Psoas muscle (tissue), 8 donors: ENCODE results near the gene PIGN. TPM values are rescaled to one million over a fixed set of nuclear protein-coding genes. Genes with fewer than 3 reads are reported as not detected.

ENCODE experiments used
- ATAC-seq, 4 donors: fragments of 200-7000 bp; cut with Tn5 transposase; one replicate each; pipeline ENCODE4 v1.9.1; 2020; ENCODE audit warnings: moderate library complexity in 3 of 4, mild to moderate bottlenecking in 2 of 4
- DNase-seq, 2 donors: peaks; one replicate each; pipeline ENCODE4 v3.0.0-alpha.2; 2020
- H3K27ac ChIP-seq: fragments of 200-600 bp; one replicate; pipeline ENCODE4 v1.8.0; 2022
- H3K27me3 ChIP-seq, 3 donors: fragments of 200-600 bp in 1 of 3; one replicate each; pipeline versions ENCODE4 v1.6.1 to v1.8.0; 2013 to 2022; ENCODE audit warnings: low read length in 2 of 3, mild to moderate bottlenecking in 2 of 3, moderate library complexity in 1 of 3; ENCODE audit not compliant: insufficient read depth in 3 of 3
- H3K36me3 ChIP-seq, 2 donors: fragments of 200-600 bp in 1 of 2; one replicate each; pipeline versions ENCODE4 v1.6.1 to v1.8.0; 2013 to 2022; ENCODE audit warnings: low read depth in 1 of 2, mild to moderate bottlenecking in 1 of 2, moderate library complexity in 1 of 2; ENCODE audit not compliant: insufficient read depth in 1 of 2
- H3K4me1 ChIP-seq: fragments of 200-600 bp; one replicate; pipeline ENCODE4 v1.8.0; 2022
- H3K4me3 ChIP-seq: fragments of 200-600 bp; one replicate; pipeline ENCODE4 v1.8.0; 2022; ENCODE audit warnings: mild to moderate bottlenecking
- H3K9me3 ChIP-seq: fragments of 200-600 bp; one replicate; pipeline ENCODE4 v1.8.0; 2022
- WGBS, 3 donors: extraction: QIAGEN DNeasy Blood & Tissue Kit; methylation state at CpG; one replicate each; pipeline versions ENCODE4 v1.1.6 to v1.1.7; 2013; 5-methylcytosine and 5-hydroxymethylcytosine counted together
- intact Hi-C, 2 donors: fragments of 100-400 bp; cut with DNase I; formaldehyde crosslinking; loops; one replicate each; pipeline versions ENCODE4 v1.11.0 to v1.14.2; 2022
- polyA plus RNA-seq, 3 donors: library from polyadenylated mRNA; stranded (reverse); fragments of 200-250 nt; gene quantifications; one replicate each; pipeline ENCODE4 v1.2.3, GENCODE V29; 2013
- total RNA-seq, 4 donors: library from RNA; stranded (reverse); fragmentation: NEBNext Ultra II Directional in 2 of 4; extraction: Animal tissue kit (Norgen Biotek cat#: 25700) in 2 of 4; gene quantifications; one replicate each; pipeline versions ENCODE4 v1.2.1 to v1.2.4, GENCODE V29; 2021 to 2023
- TF ChIP-seq, protein P1 (sequence below): fragments of 200-600 bp; IDR thresholded peaks from one replicate; pipeline ENCODE4 v1.8.0; 2022; ENCODE audit warnings: antibody characterized with exemption
- donor health status: healthy with polysubstance abuse.
- donor health status: DM: no; HTN: no; CAD: no; lungs with moderate emphysema.
- donor health status: Bipolar disorder and iron deficiency.
- donor health status: healthy.
- donor health status: DM: yes; HTN: yes; CAD: no.
- donor health status: DM: no; HTN: no; CAD: no.
- donor health status: DM: no; HTN: no; CAD: no.
- donor health status: DM: yes; HTN: yes; CAD: no.

The PIGN gene
- total and polyA plus RNA-seq, 7 donors: 3.2 to 18.0 (median 9.5) TPM

DNA sequence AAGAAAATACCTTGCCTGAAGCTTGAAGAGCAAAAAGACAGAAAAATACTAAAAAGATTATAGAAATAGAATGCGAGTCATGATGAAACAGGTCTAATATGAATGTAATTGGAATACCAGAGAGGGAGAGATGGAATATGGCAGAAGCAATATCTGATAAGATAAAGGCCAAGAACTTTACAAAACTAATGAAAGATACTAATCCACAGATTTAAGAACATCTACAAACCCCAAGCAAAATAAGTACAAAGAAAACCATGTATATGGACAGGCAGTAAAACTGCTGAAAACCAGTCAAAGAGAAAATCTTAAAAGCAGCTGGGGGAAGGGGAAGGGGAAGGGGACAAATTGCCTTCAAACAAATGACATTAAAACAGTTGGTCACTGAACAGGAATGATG lies 67.0 kb downstream of the PIGN start:
- WGBS, 3 donors: 97 to 100% (median 99%) methylated on average over 1 of the region's 1 CpG

DNA sequence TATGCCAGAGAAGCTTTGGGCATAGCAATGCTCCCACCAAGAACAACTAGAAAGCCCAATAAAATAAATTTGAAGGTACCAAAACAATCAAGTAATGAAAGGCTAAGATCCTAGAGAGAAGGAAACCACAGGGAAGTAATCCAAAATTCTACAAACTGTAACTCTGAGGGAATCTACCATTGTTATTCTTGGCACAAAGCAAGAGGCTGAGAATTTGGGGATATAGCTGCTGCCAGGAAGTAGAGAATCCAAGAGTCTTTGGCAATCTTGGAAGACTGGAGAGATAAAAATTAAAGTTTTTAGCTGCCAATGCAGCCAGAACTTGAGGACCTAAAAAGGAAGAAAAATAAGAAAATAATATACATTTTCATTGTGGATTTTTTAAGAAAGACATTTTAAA lies 68.5 kb downstream of the PIGN start:
- intact Hi-C loops: no loop called here
- Histone ChIP-seq H3K27ac (no peak overlapping the region), H3K4me1 (no peaks in the 10 kb centered on the region), H3K36me3 (no peaks in the 10 kb centered on the region), H3K27me3 (no peaks in the 10 kb centered on the region), H3K4me3 (no peak overlapping the region), H3K9me3 (no peaks in the 10 kb centered on the region)
- DNase-seq: no peak
- no peak for ATAC-seq
- TF ChIP-seq, protein P1, sequence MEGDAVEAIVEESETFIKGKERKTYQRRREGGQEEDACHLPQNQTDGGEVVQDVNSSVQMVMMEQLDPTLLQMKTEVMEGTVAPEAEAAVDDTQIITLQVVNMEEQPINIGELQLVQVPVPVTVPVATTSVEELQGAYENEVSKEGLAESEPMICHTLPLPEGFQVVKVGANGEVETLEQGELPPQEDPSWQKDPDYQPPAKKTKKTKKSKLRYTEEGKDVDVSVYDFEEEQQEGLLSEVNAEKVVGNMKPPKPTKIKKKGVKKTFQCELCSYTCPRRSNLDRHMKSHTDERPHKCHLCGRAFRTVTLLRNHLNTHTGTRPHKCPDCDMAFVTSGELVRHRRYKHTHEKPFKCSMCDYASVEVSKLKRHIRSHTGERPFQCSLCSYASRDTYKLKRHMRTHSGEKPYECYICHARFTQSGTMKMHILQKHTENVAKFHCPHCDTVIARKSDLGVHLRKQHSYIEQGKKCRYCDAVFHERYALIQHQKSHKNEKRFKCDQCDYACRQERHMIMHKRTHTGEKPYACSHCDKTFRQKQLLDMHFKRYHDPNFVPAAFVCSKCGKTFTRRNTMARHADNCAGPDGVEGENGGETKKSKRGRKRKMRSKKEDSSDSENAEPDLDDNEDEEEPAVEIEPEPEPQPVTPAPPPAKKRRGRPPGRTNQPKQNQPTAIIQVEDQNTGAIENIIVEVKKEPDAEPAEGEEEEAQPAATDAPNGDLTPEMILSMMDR: no peak

More for the DNA sequence above, 67.0 kb downstream of the PIGN start:
- intact Hi-C loops: no loop called here
- no peak for ATAC-seq
- Histone ChIP-seq H3K4me1 (no peaks in the 10 kb centered on the region), H3K4me3 (no peak overlapping the region), H3K9me3 (no peaks in the 10 kb centered on the region), H3K36me3 (no peaks in the 10 kb centered on the region), H3K27ac (no peak overlapping the region), H3K27me3 (no peaks in the 10 kb centered on the region)
- TF ChIP-seq, protein P1: no peak
- no peak for DNase-seq

DNA sequence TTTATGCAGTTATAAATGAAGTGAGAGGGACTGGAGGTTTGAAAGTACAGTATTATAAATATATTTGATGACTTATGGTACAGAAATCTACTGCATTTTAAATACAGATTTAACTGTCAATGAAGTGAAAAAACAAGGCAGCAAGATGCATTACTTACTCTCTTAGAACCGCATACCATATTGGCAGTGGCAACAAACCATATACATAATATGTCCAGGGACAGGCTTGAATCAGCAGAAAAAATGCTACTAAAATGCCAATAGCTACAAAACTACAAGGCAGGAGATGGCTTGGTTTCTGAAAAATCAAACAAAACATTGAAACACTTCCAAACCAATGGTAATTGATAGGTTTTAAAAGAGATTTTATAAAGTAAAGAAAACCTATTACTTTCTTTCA lies 77.2 kb downstream of the PIGN start:
- Histone ChIP-seq H3K27ac (no peak overlapping the region), H3K9me3 (no peaks in the 10 kb centered on the region), H3K36me3 (peaks cover 0 to 9% of the 10 kb centered on the region in 2 donors), H3K4me3 (no peak overlapping the region), H3K27me3 (no peaks in the 10 kb centered on the region), H3K4me1 (no peaks in the 10 kb centered on the region)
- no peak for ATAC-seq
- intact Hi-C loops: no loop called here
- TF ChIP-seq, protein P1: no peak
- no peak for DNase-seq
- WGBS, 3 donors: 92 to 99% (median 97%) methylated on average over 1 of the region's 1 CpG

DNA sequence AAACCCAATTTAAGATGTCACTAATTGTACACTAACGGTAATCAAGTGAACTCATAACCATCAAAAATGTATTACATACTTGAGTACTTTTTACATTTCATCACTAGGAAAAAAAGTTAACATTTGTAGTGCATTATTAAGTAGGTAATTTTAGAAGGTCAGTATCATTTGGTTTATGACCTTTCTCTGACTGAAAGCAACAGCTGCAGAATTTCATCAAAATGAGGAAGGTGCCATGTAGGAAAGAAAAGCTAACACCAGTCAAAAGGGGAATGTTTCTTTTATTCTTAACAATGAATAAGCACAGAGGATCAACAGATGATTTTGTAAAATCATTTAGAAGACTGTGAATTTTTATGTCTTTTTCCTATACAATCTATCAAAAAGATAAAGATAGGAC lies 79.0 kb downstream of the PIGN start:
- TF ChIP-seq, protein P1: no peak
- no peaks in the 10 kb centered on the region for H3K4me1 ChIP-seq
- ATAC-seq: peak in 1 of 4 donors; percentile 42
- H3K27me3 ChIP-seq: no peaks in the 10 kb centered on the region
- intact Hi-C loops: no loop called here
- no peak overlapping the region for H3K27ac ChIP-seq
- WGBS, 3 donors: 36 to 63% (median 43%) methylated on average over 1 of the region's 1 CpG
- no peak overlapping the region for H3K4me3 ChIP-seq
- H3K36me3 ChIP-seq: peaks cover 0 to 15% of the 10 kb centered on the region in 2 donors
- DNase-seq: no peak
- H3K9me3 ChIP-seq: no peaks in the 10 kb centered on the region

DNA sequence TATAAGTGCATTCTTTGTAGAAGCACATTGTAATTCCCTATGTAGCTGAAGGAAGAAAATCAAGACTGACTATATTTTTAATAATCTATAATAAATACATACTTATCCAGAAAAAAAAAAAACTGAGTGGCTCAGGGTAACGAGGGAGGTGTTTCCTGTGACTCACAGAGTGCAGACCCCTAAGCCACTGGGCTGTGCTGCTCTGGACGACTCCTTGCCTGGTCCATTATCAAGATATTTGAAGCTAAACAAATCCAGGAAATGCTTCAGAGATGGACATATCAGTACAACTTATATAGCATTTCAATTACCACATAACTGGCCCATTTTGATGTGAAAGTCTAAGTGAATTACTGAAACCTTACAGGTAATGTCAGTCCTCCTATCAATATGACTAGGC lies 80.6 kb downstream of the PIGN start:
- DNase-seq (no peak), ATAC-seq (no peak)
- Histone ChIP-seq H3K27me3 (no peaks in the 10 kb centered on the region), H3K36me3 (peaks cover 0 to 31% of the 10 kb centered on the region in 2 donors), H3K27ac (no peak overlapping the region), H3K9me3 (no peaks in the 10 kb centered on the region), H3K4me1 (no peaks in the 10 kb centered on the region), H3K4me3 (no peak overlapping the region)
- 75 to 79% (median 76%) methylated on average over 2 of the region's 2 CpGs for WGBS, 3 donors
- TF ChIP-seq, protein P1: no peak
- intact Hi-C loops: no loop called here
